GM12878 (cell line): ENCODE measurements around the gene GLRA1. TPM values are rescaled to one million over a fixed set of nuclear protein-coding genes. Genes with fewer than 3 reads are reported as not detected.

Experiments used
- ATAC-seq: fragments of 200-7000 bp; cut with Tn5 transposase; 3 replicates; pipeline ENCODE4 v1.9.1; 2020; ENCODE audit warnings: mild to moderate bottlenecking, moderate library complexity
- BruUV-seq: library from RNA; stranded (reverse); fragments of 400-500 nt; replicated peaks from 2 replicates; lab custom pipeline; 2021; lab: Mats Ljungman, UMichigan
- CTCF ChIA-PET: fragments of 300-600 bp; sonication (Branson Sonifier 250); formaldehyde crosslinking; extraction: SDS; loops from one replicate; lab custom pipeline; 2021; ENCODE audit warnings: inconsistent platforms; lab: Yijun Ruan, JAX
- POLR2A ChIA-PET: fragments of 350-600 bp; formaldehyde crosslinking; extraction: SDS; loops from one replicate; lab custom pipeline; 2021; ENCODE audit warnings: inconsistent platforms; lab: Charles Lee
- RAD21 ChIA-PET: fragments of 300-600 bp; sonication (Branson Sonifier 250); formaldehyde crosslinking; loops from one replicate; lab custom pipeline; 2023; ENCODE audit warnings: antibody characterized with exemption; ENCODE audit not compliant: unreplicated experiment; lab: Charles Lee
- SMC1A ChIA-PET: fragments of 300-600 bp; sonication (Branson Sonifier 250); formaldehyde crosslinking; loops from one replicate; lab custom pipeline; 2023; ENCODE audit not compliant: unreplicated experiment, uncharacterized antibody; lab: Charles Lee
- DNase-seq: peaks from one replicate; pipeline ENCODE4 v3.0.0-alpha.2; 2011; ENCODE audit warnings: low read depth, low spot score
- FAIRE-seq: peaks from 3 replicates; lab custom pipeline; 2011; peaks lifted over from hg19 to GRCh38; lab: Jason Lieb, UNC
- H2AFZ ChIP-seq: 2 replicates; pipeline ENCODE4 v1.6.0; 2011; ENCODE audit warnings: low read depth, low read length, control low read depth; ENCODE audit not compliant: control insufficient read depth
- H3K27ac ChIP-seq: 2 replicates; pipeline ENCODE4 v1.5.1; 2011; ENCODE audit warnings: control low read depth; ENCODE audit not compliant: control insufficient read depth, insufficient read depth
- H3K27me3 ChIP-seq, 2 experiments: replicated peaks in 1 of 2; 2 replicates each; pipeline versions ENCODE4 v1.6.0 to v1.6.1; 2011; ENCODE audit warnings: low read length in 1 of 2; ENCODE audit not compliant: control insufficient read depth in 2 of 2, insufficient read depth in 2 of 2
- H3K36me3 ChIP-seq, 2 experiments: 2 replicates each; pipeline ENCODE4 v1.5.1; 2011; ENCODE audit warnings: low read length in 1 of 2; ENCODE audit not compliant: control insufficient read depth in 2 of 2, insufficient read depth in 2 of 2
- H3K4me1 ChIP-seq: 2 replicates; pipeline ENCODE4 v1.6.1; 2011; ENCODE audit warnings: mild to moderate bottlenecking, low read length, moderate library complexity, mixed read lengths; ENCODE audit not compliant: control insufficient read depth, insufficient read depth
- H3K4me2 ChIP-seq: 2 replicates; pipeline ENCODE4 v1.6.0; 2011; ENCODE audit warnings: control low read depth; ENCODE audit not compliant: control insufficient read depth, insufficient read depth
- H3K4me3 ChIP-seq: fragments of 200-600 bp; sonication (generic); 2 replicates; pipeline ENCODE4 v1.5.1; 2016
- H3K79me2 ChIP-seq: 2 replicates; pipeline ENCODE4 v1.6.0; 2011; ENCODE audit warnings: low read length; ENCODE audit not compliant: control insufficient read depth, insufficient read depth
- H3K9ac ChIP-seq: 2 replicates; pipeline ENCODE4 v1.8.0; 2011; ENCODE audit warnings: low read length, control low read depth, mixed read lengths; ENCODE audit not compliant: control insufficient read depth, insufficient read depth
- H3K9me3 ChIP-seq: replicated peaks from 3 replicates; pipeline ENCODE4 v1.5.1; 2011; ENCODE audit warnings: mild to moderate bottlenecking, low read length; ENCODE audit not compliant: control insufficient read depth, insufficient read depth
- H4K20me1 ChIP-seq: 2 replicates; pipeline ENCODE4 v1.6.0; 2011; ENCODE audit not compliant: control insufficient read depth, insufficient read depth
- ATF2 ChIP-seq: IDR thresholded peaks from 2 replicates; pipeline ENCODE4 v1.6.1; 2012; ENCODE audit warnings: low read length, inconsistent platforms
- CREM ChIP-seq: IDR thresholded peaks from 2 replicates; pipeline ENCODE4 v1.6.1; 2014; ENCODE audit warnings: antibody characterized with exemption, low read depth
- NFIC ChIP-seq: IDR thresholded peaks from 2 replicates; pipeline ENCODE4 v1.6.1; 2012; ENCODE audit warnings: low read depth, mild to moderate bottlenecking, inconsistent platforms, low read length, moderate library complexity
- NR2C1 ChIP-seq: fragments of 450-650 bp; IDR thresholded peaks from 2 replicates; pipeline ENCODE4 v1.6.1; 2017; ENCODE audit warnings: antibody characterized with exemption, mild to moderate bottlenecking, moderate library complexity
- NR2C2 ChIP-seq: IDR thresholded peaks from 2 replicates; pipeline ENCODE4 v1.6.1; 2011; ENCODE audit warnings: borderline replicate concordance, low read depth; ENCODE audit not compliant: control insufficient read depth, insufficient read length
- SRF ChIP-seq, 2 experiments: IDR thresholded peaks; 2 replicates each; pipeline ENCODE4 v1.6.1; 2011; ENCODE audit warnings: low read depth in 2 of 2, low read length in 2 of 2, mild to moderate bottlenecking in 1 of 2, moderate library complexity in 1 of 2
- ZNF592 ChIP-seq: fragments of 450-650 bp; IDR thresholded peaks from 2 replicates; pipeline ENCODE4 v1.6.1; 2017; ENCODE audit warnings: mild to moderate bottlenecking, moderate library complexity
- WGBS: methylation state at CpG from one replicate; pipeline ENCODE4 v1.1.6; 2016; ENCODE audit warnings: low lambda C conversion rate; ENCODE audit not compliant: insufficient replicate concordance, insufficient coverage; ENCODE audit errors: missing lambda C conversion rate; 5-methylcytosine and 5-hydroxymethylcytosine counted together
- in situ Hi-C: fragments of 300-500 bp; cut with MboI; formaldehyde crosslinking; loops from 9 replicates; pipeline ENCODE4 v1.14.3; 2018; ENCODE audit warnings: mixed read lengths
- intact Hi-C: fragments of 100-400 bp; cut with micrococcal nuclease; formaldehyde crosslinking; loops from one replicate; pipeline ENCODE4 v1.14.2; 2022; ENCODE audit not compliant: unreplicated experiment
- polyA plus RNA-seq, 11 experiments: library from polyadenylated mRNA; depleted of rRNA in 4 of 11; unstranded in 6 of 11; stranded (reverse) in 5 of 11; fragments of >200 nt; fragmentation: Nextera tagmentation in 4 of 11; fragmentation: Illumina TruSeq in 1 of 11; extraction: Ambion mirVana in 4 of 11; extraction: Trizol in 1 of 11; gene quantifications; 1 replicate in 1 of 11; 2 replicates in 10 of 11; pipeline versions ENCODE4 v1.2.1 to v1.2.3, GENCODE V29; 2011 to 2016; ENCODE audit warnings: inconsistent platforms in 2 of 11, missing spikeins in 2 of 11, low read depth in 1 of 11
- total RNA-seq, 4 experiments: library from RNA; depleted of rRNA in 3 of 4; stranded (reverse); fragments of >200 nt in 3 of 4; fragmentation: Illumina TruSeq in 1 of 4; extraction: Trizol in 1 of 4; gene quantifications; 2 replicates each; pipeline versions ENCODE4 v1.2.1 to v1.2.3, GENCODE V29; 2013 to 2021

GLRA1 gene
- total and polyA plus RNA-seq, 10 of the 15 experiments (the other 5 are each of a cell fraction or from before 2014, with no cell fraction given) = not detected

GRCh38 chr5:151847871-151848270 is 76.8 kb downstream of the GLRA1 start:
- FAIRE-seq (no peak), ATAC-seq (no peak), DNase-seq (no peak)
- intact Hi-C loops (no loop called here), in situ Hi-C loops (no loop called here)
- no peak for TF ChIP-seq SRF (IDR thresholded peaks at IDR 0.05; ENCODE audit: low read depth in 2 of 2, low read length in 2 of 2)
- TF ChIP-seq CREM = no peak
- no peak for TF ChIP-seq NR2C2
- TF ChIP-seq NFIC = no peak
- TF ChIP-seq ATF2 = no peak
- TF ChIP-seq NR2C1 = no peak
- no peak for TF ChIP-seq ZNF592
- WGBS = 13% methylated on average over 1 of the region's 1 CpG
- ChIA-PET POLR2A (no interaction called here), SMC1A (no interaction called here), RAD21 (no interaction called here), CTCF (no interaction called here)
- Histone ChIP-seq H3K27me3 (no peaks in the 10 kb centered on the region), H2AFZ (no peak overlapping the region), H3K9me3 (no peaks in the 10 kb centered on the region), H3K79me2 (no peaks in the 10 kb centered on the region), H3K4me3 (no peak overlapping the region), H3K4me2 (no peak overlapping the region), H3K9ac (no peak overlapping the region), H3K36me3 (no peaks in the 10 kb centered on the region), H4K20me1 (no peaks in the 10 kb centered on the region), H3K4me1 (no peaks in the 10 kb centered on the region), H3K27ac (no peak overlapping the region)
- no TSS peak for BruUV-seq
